Measurements from ENCODE around the gene SEMA4F.

SEMA4F gene

DNA sequence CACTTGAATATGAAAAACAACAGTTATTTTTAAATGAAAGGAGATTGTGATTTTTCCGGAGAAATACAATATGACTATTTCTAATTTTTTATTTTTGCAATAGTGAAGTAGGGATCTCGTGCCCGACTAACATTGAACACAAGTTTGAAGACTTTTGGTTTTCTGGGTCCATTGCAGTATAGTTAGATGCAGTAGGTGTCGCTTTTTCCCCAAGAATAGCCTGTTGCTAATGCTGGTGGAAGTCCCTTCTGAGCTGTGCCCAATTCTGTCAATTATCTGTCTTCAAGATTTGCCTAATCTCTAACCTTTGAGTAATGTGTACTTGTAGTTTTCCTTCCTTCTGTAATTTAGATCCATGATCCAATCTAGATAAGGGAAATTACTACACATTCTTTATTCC lies 36.5 kb downstream of the SEMA4F start:
- H3K9me3 ChIP-seq (ENCODE audit: insufficient read depth, low read length): no peaks in the 10 kb centered on the region
- no peaks in the 10 kb centered on the region for H3K4me1 ChIP-seq (ENCODE audit: low read length)
- no peak overlapping the region; the same call in 1 of the 2 replicates for H3K4me2 ChIP-seq (ENCODE audit: low read length)
- no peak overlapping the region for H3K4me3 ChIP-seq (ENCODE audit: low read length)
- H3K79me2 ChIP-seq (ENCODE audit: low read length): no peaks in the 10 kb centered on the region
- no peak overlapping the region for H3K27ac ChIP-seq (ENCODE audit: low read length)
- H3K27me3 ChIP-seq (ENCODE audit: low read depth, low read length): peaks cover 43% of the 10 kb centered on the region
- H3K9ac ChIP-seq (ENCODE audit: low read length): no peak overlapping the region
- H4K20me1 ChIP-seq (ENCODE audit: insufficient read depth, low read length): no peaks in the 10 kb centered on the region
- no peaks in the 10 kb centered on the region for H3K36me3 ChIP-seq (replicated peaks; ENCODE audit: low read depth, low read length)
- TF ChIP-seq EZH2phosphoT487 (IDR thresholded peaks at IDR 0.05; ENCODE audit: low read depth): no peak
- TF ChIP-seq, protein P1, sequence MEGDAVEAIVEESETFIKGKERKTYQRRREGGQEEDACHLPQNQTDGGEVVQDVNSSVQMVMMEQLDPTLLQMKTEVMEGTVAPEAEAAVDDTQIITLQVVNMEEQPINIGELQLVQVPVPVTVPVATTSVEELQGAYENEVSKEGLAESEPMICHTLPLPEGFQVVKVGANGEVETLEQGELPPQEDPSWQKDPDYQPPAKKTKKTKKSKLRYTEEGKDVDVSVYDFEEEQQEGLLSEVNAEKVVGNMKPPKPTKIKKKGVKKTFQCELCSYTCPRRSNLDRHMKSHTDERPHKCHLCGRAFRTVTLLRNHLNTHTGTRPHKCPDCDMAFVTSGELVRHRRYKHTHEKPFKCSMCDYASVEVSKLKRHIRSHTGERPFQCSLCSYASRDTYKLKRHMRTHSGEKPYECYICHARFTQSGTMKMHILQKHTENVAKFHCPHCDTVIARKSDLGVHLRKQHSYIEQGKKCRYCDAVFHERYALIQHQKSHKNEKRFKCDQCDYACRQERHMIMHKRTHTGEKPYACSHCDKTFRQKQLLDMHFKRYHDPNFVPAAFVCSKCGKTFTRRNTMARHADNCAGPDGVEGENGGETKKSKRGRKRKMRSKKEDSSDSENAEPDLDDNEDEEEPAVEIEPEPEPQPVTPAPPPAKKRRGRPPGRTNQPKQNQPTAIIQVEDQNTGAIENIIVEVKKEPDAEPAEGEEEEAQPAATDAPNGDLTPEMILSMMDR (IDR thresholded peaks at IDR 0.05; ENCODE audit: low read depth, low read length): peak; percentile 90
- no peak overlapping the region for H2AFZ ChIP-seq (ENCODE audit: low read depth, low read length)

DNA sequence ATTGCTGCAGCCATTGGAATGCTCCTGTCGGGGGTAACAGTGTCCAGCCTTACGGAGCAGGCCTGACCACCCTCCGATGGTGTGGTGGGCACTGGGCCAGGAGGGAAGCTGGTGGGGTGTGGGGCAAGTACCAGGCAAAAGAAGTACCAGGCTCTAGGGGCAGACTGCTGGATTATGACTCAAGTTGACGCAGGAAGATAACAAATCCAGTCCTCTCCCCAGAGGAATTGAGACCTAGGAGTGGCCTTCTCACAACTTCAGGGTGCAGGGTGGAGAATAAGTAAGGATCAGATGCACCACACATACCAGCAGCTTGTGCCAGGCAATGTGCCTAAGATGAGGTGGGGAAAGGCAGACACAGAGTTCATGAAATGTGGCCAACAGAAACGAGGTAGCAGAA lies 37.9 kb downstream of the SEMA4F start:
- Histone ChIP-seq H3K4me2 (ENCODE audit: low read length) (no peak overlapping the region), H3K27ac (ENCODE audit: low read length) (no peak overlapping the region), H3K36me3 (replicated peaks; ENCODE audit: low read depth, low read length) (no peaks in the 10 kb centered on the region), H4K20me1 (ENCODE audit: insufficient read depth, low read length) (no peaks in the 10 kb centered on the region), H2AFZ (ENCODE audit: low read depth, low read length) (no peak overlapping the region), H3K4me1 (ENCODE audit: low read length) (no peaks in the 10 kb centered on the region), H3K9me3 (ENCODE audit: insufficient read depth, low read length) (no peaks in the 10 kb centered on the region), H3K27me3 (ENCODE audit: low read depth, low read length) (peaks cover 43% of the 10 kb centered on the region), H3K9ac (ENCODE audit: low read length) (no peak overlapping the region), H3K79me2 (ENCODE audit: low read length) (no peaks in the 10 kb centered on the region), H3K4me3 (ENCODE audit: low read length) (no peak overlapping the region)
- TF ChIP-seq, protein P1 (IDR thresholded peaks at IDR 0.05; ENCODE audit: low read depth, low read length): no peak
- no peak for TF ChIP-seq EZH2phosphoT487 (IDR thresholded peaks at IDR 0.05; ENCODE audit: low read depth)

DNA sequence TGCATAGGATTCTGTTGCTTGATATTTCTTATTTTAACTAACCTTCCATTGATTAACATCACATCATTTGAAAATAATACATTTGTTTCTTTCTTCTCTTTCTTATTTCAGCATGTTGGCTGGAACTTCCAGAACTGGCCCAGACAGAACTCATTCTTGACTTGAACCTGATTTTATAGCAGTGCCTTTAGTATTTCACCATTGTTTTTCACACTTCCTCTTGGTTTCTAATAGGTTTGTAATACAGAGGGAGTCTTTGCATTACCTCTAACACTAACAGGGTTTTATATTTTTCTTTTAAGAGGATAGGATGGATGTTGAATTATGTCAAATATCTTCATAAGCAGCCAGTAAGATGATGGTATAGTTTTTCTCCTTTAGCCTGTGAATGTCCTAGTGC lies 39.2 kb downstream of the SEMA4F start:
- H3K4me3 ChIP-seq (ENCODE audit: low read length): no peak overlapping the region
- no peaks in the 10 kb centered on the region for H3K4me1 ChIP-seq (ENCODE audit: low read length)
- H3K9me3 ChIP-seq (ENCODE audit: insufficient read depth, low read length): no peaks in the 10 kb centered on the region
- H2AFZ ChIP-seq (ENCODE audit: low read depth, low read length): no peak overlapping the region
- no peaks in the 10 kb centered on the region for H4K20me1 ChIP-seq (ENCODE audit: insufficient read depth, low read length)
- H3K79me2 ChIP-seq (ENCODE audit: low read length): no peaks in the 10 kb centered on the region
- peaks cover 35% of the 10 kb centered on the region for H3K27me3 ChIP-seq (ENCODE audit: low read depth, low read length)
- H3K9ac ChIP-seq (ENCODE audit: low read length): no peak overlapping the region
- TF ChIP-seq, protein P1 (IDR thresholded peaks at IDR 0.05; ENCODE audit: low read depth, low read length): no peak
- no peak for TF ChIP-seq EZH2phosphoT487 (IDR thresholded peaks at IDR 0.05; ENCODE audit: low read depth)
- no peaks in the 10 kb centered on the region for H3K36me3 ChIP-seq (replicated peaks; ENCODE audit: low read depth, low read length)
- H3K4me2 ChIP-seq (ENCODE audit: low read length): no peak overlapping the region
- no peak overlapping the region for H3K27ac ChIP-seq (ENCODE audit: low read length)

DNA sequence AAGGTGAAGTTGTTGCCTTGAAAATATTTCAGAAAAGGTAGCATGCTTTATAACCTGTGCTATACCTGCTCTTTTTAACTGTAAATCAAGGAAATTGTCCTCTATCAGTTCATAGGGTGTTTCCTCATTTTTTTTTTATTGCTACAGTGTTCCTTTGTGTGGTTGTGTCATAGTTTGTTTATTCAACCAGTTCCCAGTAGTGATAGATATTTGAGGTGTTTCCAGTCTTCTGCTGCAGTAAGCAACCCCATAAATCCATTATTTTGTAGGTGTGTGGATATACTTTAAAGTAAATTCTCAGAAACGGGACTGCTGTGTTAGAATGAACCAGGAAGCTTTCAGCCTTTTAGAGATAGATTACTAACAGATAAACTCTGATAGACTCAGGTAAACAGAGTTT lies 39.6 kb downstream of the SEMA4F start:
- Histone ChIP-seq H3K4me1 (ENCODE audit: low read length) (no peaks in the 10 kb centered on the region), H3K9me3 (ENCODE audit: insufficient read depth, low read length) (no peaks in the 10 kb centered on the region), H4K20me1 (ENCODE audit: insufficient read depth, low read length) (no peaks in the 10 kb centered on the region), H3K79me2 (ENCODE audit: low read length) (no peaks in the 10 kb centered on the region), H3K9ac (ENCODE audit: low read length) (no peak overlapping the region), H3K27ac (ENCODE audit: low read length) (no peak overlapping the region), H3K36me3 (replicated peaks; ENCODE audit: low read depth, low read length) (no peaks in the 10 kb centered on the region), H3K27me3 (ENCODE audit: low read depth, low read length) (peaks cover 31% of the 10 kb centered on the region), H3K4me2 (ENCODE audit: low read length) (no peak overlapping the region), H2AFZ (ENCODE audit: low read depth, low read length) (no peak overlapping the region), H3K4me3 (ENCODE audit: low read length) (no peak overlapping the region)
- TF ChIP-seq, protein P1 (IDR thresholded peaks at IDR 0.05; ENCODE audit: low read depth, low read length): no peak
- no peak for TF ChIP-seq EZH2phosphoT487 (IDR thresholded peaks at IDR 0.05; ENCODE audit: low read depth)

Data from OCI-LY3 (cell line).